AG08396 (cell line): ENCODE results near the gene TBRG4.

Source experiments
- DNase-seq: peaks from one replicate; pipeline ENCODE4 v3.0.0; 2012; ENCODE audit warnings: low spot score, mixed read lengths

Gene TBRG4

GRCh38 chr7:45088821-45089340, 22.6 kb downstream of the TBRG4 start, which contains the start of gene NACAD:
TSS of gene NACAD (minus strand) at chr7:45088969. CDS start at chr7:45088894, 75 bp downstream.
- DNase-seq = peak; percentile 90

- no peak for DNase-seq
Observed at GRCh38 chr7:45088146-45088701, 23.3 kb downstream of the TBRG4 start.

GRCh38 chr7:45087301-45088145, 24.0 kb downstream of the TBRG4 start:
- no peak for DNase-seq

- no peak for DNase-seq
Observed at GRCh38 chr7:45086331-45087065, 25.0 kb downstream of the TBRG4 start.

- no peak for DNase-seq
Observed at GRCh38 chr7:45085619-45086200, 25.8 kb downstream of the TBRG4 start.

- no peak for DNase-seq
Observed at GRCh38 chr7:45084901-45085618, 26.4 kb downstream of the TBRG4 start.

GRCh38 chr7:45084336-45084735, 27.2 kb downstream of the TBRG4 start:
- DNase-seq = no peak

GRCh38 chr7:45082831-45083331, 28.6 kb downstream of the TBRG4 start:
- DNase-seq = no peak

- no peak for DNase-seq
Observed at GRCh38 chr7:45082031-45082830, 29.3 kb downstream of the TBRG4 start.

GRCh38 chr7:45081670-45081974, 29.9 kb downstream of the TBRG4 start:
- DNase-seq = no peak

GRCh38 chr7:45080958-45081669, 30.4 kb downstream of the TBRG4 start:
- no peak for DNase-seq

GRCh38 chr7:45080265-45080957, 31.1 kb downstream of the TBRG4 start:
- DNase-seq = no peak

GRCh38 chr7:45078125-45078681, 33.3 kb downstream of the TBRG4 start:
- DNase-seq = no peak

- DNase-seq = no peak
Observed at GRCh38 chr7:45077579-45077978, 33.9 kb downstream of the TBRG4 start.

- DNase-seq = no peak
Observed at GRCh38 chr7:45076946-45077345, 34.6 kb downstream of the TBRG4 start.

GRCh38 chr7:45075871-45076796, 35.4 kb downstream of the TBRG4 start:
- DNase-seq = no peak

- no peak for DNase-seq
Observed at GRCh38 chr7:45075355-45075644, 36.2 kb downstream of the TBRG4 start.
